Lower lobe of right lung (tissue), 2 donors: ENCODE measurements around the gene PLCB3. TPM values are rescaled to one million over a fixed set of nuclear protein-coding genes. Genes with fewer than 3 reads are reported as not detected.

Experiments
- ATAC-seq, 2 donors: fragments of 200-7000 bp; cut with Tn5 transposase; one replicate each; pipeline ENCODE4 v1.9.1; 2020 to 2022; ENCODE audit warnings: mild to moderate bottlenecking in 2 of 2, moderate library complexity in 2 of 2
- DNase-seq: peaks from one replicate; pipeline ENCODE4 v3.0.0-alpha.2; 2020
- H3K27ac ChIP-seq: fragments of 200-600 bp; one replicate; pipeline ENCODE4 v1.8.0; 2022
- H3K27me3 ChIP-seq: fragments of 200-600 bp; one replicate; pipeline ENCODE4 v1.8.0; 2022; ENCODE audit warnings: low read depth
- H3K36me3 ChIP-seq: fragments of 200-600 bp; one replicate; pipeline ENCODE4 v1.8.0; 2022; ENCODE audit warnings: mild to moderate bottlenecking
- H3K4me1 ChIP-seq: fragments of 200-600 bp; one replicate; pipeline ENCODE4 v1.8.0; 2022
- H3K4me3 ChIP-seq: fragments of 200-600 bp; one replicate; pipeline ENCODE4 v1.8.0; 2022; ENCODE audit warnings: mild to moderate bottlenecking
- H3K9me3 ChIP-seq: fragments of 200-600 bp; one replicate; pipeline ENCODE4 v1.8.0; 2022
- intact Hi-C: fragments of 100-400 bp; cut with DNase I; formaldehyde crosslinking; loops from one replicate; pipeline ENCODE4 v1.11.0; 2022
- total RNA-seq: library from RNA; stranded (reverse); fragmentation: NEBNext Ultra II Directional; extraction: Animal tissue kit (Norgen Biotek cat#: 25700); gene quantifications from one replicate; pipeline ENCODE4 v1.2.1, GENCODE V29; 2021
- TF ChIP-seq, protein P1 (sequence below): fragments of 200-600 bp; IDR thresholded peaks from one replicate; pipeline ENCODE4 v1.8.0; 2022; ENCODE audit warnings: antibody characterized with exemption, mild to moderate bottlenecking
- donor health status: DM: no; HTN: yes; CAD: no; lungs with severe emphysema.

The PLCB3 gene
- total RNA-seq, 1 donor from 2014 or later, result 31.8 TPM

DNA sequence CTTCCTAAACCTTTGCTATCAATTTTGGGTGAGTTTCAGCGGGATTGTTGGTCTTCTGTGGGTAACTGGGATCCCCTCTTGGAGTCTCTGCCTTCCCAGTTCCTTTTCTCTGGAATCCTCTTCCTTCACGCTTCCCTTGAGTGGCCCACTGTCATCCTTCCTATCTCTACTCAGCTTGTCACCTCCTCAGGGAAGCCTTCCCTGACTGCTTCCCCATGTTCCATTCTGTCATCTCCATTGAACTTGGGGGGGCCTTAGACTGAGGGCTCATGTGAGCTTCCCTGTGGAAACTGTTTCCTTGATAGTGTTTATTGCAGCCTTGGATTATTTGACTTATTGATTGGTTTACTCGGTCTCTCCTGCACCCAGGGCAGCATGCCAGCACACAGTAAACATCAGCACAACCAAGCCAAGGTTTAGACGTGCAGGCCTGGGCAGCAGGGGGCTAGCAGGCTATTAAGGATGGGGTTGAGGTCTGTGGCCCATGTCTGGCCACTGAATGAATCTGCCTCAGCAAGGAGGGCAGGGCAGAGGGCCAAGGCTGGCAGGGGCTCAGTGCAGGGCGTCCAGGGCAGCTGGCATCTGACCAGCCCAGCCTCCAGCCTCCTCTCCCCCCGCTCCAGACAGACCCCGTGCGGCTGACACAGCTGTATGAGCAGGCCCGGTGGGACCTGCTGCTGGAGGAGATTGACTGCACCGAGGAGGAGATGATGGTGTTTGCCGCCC, 32.5 kb upstream of the PLCB3 start:
- DNase-seq, result no peak
- Histone ChIP-seq H3K4me3 (no peak overlapping the region), H3K27ac (no peak overlapping the region), H3K27me3 (no peaks in the 10 kb centered on the region), H3K36me3 (peaks cover 64% of the 10 kb centered on the region), H3K4me1 (no peaks in the 10 kb centered on the region), H3K9me3 (no peaks in the 10 kb centered on the region)
- TF ChIP-seq, protein P1, sequence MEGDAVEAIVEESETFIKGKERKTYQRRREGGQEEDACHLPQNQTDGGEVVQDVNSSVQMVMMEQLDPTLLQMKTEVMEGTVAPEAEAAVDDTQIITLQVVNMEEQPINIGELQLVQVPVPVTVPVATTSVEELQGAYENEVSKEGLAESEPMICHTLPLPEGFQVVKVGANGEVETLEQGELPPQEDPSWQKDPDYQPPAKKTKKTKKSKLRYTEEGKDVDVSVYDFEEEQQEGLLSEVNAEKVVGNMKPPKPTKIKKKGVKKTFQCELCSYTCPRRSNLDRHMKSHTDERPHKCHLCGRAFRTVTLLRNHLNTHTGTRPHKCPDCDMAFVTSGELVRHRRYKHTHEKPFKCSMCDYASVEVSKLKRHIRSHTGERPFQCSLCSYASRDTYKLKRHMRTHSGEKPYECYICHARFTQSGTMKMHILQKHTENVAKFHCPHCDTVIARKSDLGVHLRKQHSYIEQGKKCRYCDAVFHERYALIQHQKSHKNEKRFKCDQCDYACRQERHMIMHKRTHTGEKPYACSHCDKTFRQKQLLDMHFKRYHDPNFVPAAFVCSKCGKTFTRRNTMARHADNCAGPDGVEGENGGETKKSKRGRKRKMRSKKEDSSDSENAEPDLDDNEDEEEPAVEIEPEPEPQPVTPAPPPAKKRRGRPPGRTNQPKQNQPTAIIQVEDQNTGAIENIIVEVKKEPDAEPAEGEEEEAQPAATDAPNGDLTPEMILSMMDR, result no peak
- ATAC-seq, result no peak
- intact Hi-C loops, result no loop called here

DNA sequence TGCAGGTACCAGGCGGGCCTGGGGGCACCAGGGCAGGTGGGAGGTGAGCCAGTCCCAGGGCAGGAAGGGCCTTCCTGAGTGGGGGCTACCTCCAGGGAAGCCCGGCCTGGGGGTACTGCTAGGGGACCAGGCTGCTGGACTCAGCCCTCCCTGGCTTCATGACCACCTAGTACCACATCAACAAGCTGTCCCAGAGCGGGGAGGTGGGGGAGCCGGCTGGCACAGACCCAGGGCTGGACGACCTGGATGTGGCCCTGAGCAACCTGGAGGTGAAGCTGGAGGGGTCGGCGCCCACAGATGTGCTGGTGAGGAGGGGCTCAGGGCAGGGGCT, 32.0 kb upstream of the PLCB3 start:
- no peak overlapping the region for H3K4me3 ChIP-seq
- no peaks in the 10 kb centered on the region for H3K27me3 ChIP-seq
- TF ChIP-seq, protein P1, result no peak
- H3K36me3 ChIP-seq, result peaks cover 61% of the 10 kb centered on the region
- H3K9me3 ChIP-seq, result no peaks in the 10 kb centered on the region
- intact Hi-C loops, result no loop called here
- H3K4me1 ChIP-seq, result no peaks in the 10 kb centered on the region
- no peak for DNase-seq
- peak in 1 of 2 donors; percentile 5 for ATAC-seq
- H3K27ac ChIP-seq, result no peak overlapping the region

DNA sequence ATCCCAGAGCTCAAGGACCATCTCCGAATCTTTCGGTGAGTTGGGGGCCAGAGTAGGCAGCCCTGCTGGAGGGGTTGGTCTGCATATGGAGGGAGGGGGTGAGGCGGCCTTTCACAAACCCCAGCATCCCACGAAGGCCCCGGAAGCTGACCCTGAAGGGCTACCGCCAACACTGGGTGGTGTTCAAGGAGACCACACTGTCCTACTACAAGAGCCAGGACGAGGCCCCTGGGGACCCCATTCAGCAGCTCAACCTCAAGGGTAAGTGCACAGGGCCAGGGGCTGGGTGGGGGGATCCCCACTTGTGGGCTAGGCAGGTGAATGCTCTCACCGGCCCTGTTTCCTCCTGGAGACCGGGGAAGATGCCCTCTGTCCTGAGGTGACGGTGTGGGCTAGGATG, 31.6 kb upstream of the PLCB3 start:
- H3K4me1 ChIP-seq, result peaks cover 2% of the 10 kb centered on the region
- no peaks in the 10 kb centered on the region for H3K27me3 ChIP-seq
- TF ChIP-seq, protein P1, result no peak
- H3K36me3 ChIP-seq, result peaks cover 57% of the 10 kb centered on the region
- no peak overlapping the region for H3K27ac ChIP-seq
- DNase-seq (no peak), ATAC-seq (no peak)
- intact Hi-C loops, result no loop called here
- H3K9me3 ChIP-seq, result no peaks in the 10 kb centered on the region
- no peak overlapping the region for H3K4me3 ChIP-seq

DNA sequence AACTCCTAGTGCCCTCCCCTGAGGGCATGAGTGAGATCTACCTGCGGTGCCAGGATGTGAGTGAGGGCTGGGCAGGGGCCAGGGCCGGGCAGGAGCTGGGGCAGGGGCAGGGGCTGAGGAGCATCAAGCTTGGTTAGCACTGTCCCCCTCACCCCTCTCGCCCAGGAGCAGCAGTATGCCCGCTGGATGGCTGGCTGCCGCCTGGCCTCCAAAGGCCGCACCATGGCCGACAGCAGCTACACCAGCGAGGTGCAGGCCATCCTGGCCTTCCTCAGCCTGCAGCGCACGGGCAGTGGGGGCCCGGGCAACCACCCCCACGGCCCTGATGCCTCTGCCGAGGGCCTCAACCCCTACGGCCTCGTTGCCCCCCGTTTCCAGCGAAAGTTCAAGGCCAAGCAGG, 31.1 kb upstream of the PLCB3 start:
- Histone ChIP-seq H3K27ac (no peak overlapping the region), H3K36me3 (peaks cover 55% of the 10 kb centered on the region), H3K4me3 (no peak overlapping the region), H3K27me3 (no peaks in the 10 kb centered on the region), H3K9me3 (no peaks in the 10 kb centered on the region), H3K4me1 (peaks cover 7% of the 10 kb centered on the region)
- intact Hi-C loops, result no loop called here
- TF ChIP-seq, protein P1, result no peak
- ATAC-seq (no peak), DNase-seq (no peak)

DNA sequence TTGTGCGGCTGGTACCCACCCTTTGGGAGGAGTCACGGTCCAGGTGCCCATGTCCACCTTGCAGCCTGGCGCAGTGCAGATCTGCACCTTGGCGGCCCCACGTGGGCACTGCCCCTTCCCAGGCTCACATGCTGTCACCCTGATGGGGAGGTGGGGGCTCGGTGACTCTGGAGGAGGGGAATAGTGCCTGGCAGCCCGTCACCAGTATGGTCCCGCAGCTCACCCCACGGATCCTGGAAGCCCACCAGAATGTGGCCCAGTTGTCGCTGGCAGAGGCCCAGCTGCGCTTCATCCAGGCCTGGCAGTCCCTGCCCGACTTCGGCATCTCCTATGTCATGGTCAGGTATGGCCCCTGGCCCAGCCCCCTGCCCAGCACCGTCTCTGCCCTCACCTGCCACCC, 30.5 kb upstream of the PLCB3 start:
- DNase-seq, result no peak
- intact Hi-C loops, result no loop called here
- Histone ChIP-seq H3K4me1 (peaks cover 11% of the 10 kb centered on the region), H3K27me3 (no peaks in the 10 kb centered on the region), H3K36me3 (peaks cover 55% of the 10 kb centered on the region), H3K4me3 (no peak overlapping the region), H3K9me3 (no peaks in the 10 kb centered on the region), H3K27ac (no peak overlapping the region)
- TF ChIP-seq, protein P1, result no peak
- ATAC-seq, result no peak
